Activated CD8-positive, alpha-beta memory T cell treated with anti-CD3 and anti-CD28 coated beads, Interleukin-2, amount 50 U/mL, for 4 hours (primary cell): ENCODE results near the gene OR9A4.

Experiments
- DNase-seq: peaks from one replicate; pipeline ENCODE4 v3.0.0-alpha.2; 2020

The OR9A4 gene

DNA sequence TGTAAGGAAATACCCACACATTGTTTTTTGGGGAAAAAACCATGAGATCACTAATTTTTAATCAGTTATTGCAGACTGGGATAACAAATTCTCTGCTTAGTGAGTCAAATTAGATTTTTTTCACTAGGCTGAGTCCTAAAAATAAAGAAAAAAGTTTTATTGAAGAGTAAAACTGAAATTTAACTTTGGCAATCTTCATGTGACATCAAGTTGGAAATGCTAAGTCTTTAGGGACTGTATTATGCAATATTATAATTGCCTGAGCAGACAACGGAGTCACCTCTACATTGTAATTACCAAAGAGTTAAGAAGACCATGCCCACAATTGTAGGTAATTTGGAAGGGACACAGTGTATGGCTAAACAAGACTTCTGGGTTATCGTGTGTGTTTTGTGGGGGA is 32.8 kb downstream of the OR9A4 start:
- DNase-seq, result no peak

GRCh38 chr7:141949451-141949850 is 33.3 kb downstream of the OR9A4 start:
- DNase-seq, result no peak

DNA sequence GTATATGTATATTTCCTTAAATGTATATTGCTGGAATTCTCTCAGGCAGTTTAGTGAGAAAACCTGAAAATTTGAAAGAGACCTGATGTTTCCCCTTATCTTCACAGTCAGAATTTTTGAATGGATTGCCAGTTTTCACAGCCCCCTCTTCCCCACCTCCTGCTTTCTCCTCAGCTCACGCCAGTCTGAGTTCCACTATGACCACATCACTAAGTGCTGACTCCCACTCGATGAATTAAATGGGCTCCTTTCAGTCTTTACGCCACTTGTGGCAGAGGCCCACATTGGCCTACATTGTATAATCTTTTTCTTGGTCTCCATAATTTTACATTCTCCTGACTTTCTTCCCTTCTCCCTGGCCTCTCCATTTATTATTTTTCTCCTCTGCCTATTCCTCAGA is 33.7 kb downstream of the OR9A4 start:
- no peak for DNase-seq

DNA sequence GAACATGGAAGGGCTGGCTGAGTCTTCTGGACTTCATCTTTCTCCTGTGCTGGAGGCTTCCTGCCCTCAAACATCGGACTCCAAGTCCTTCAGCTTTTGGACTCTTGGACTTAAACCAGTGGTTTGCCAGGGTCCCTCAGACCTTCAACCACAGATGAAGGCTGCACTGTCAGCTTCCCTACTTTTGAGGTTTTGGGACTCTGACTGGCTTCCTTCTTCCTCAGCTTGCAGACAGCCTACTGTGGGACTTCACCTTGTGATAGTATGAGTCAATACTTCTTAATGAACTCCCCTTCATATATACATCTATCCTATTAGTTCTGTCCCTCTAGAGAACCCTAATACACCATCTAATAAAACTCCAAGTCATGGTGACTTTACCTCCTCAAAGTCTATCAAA is 34.6 kb downstream of the OR9A4 start:
- DNase-seq, result no peak

- no peak for DNase-seq
Measured at GRCh38 chr7:141952461-141952860, 36.3 kb downstream of the OR9A4 start.

DNA sequence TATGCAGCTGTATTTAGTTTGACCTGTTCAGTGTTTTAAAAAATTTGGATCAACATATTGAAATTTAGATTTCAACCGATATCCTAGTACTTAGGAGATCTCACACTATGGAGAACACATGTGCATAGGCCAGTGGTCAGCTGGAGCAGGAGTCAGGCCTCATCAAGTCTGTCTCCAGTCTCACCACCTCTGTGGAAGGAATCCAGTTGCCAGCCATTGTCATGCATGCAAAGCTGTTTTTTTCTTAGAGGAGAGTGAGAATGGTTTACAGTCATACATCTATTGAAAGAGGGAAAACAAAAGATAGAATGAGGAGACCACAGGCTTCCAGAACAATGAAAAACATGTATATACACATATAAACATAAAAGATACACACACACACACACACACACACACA is 38.1 kb downstream of the OR9A4 start:
- no peak for DNase-seq

DNA sequence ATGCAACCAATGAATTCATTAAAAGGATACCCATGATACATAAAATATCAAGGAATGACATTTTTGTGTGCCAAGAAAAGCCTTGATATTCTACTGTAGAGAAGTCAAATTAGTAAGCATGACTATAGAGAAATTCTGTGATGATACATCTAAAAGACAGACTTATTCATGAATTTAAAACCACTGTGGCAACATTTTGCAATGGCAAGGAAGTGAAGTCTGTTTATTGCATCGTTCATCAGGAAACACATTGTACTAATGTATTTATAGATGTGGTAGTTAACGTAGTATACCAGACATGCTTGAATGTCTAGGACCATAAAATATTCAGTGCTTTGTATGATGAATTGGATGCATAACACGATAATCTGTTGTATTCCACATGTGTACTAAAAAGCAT is 39.9 kb downstream of the OR9A4 start:
- DNase-seq, result no peak

- DNase-seq, result no peak
Measured at GRCh38 chr7:141960687-141961422, 44.7 kb downstream of the OR9A4 start.
